ENCODE measurements around the gene RAB11FIP3. TPM values are rescaled to one million over a fixed set of nuclear protein-coding genes. Genes with fewer than 3 reads are reported as not detected.

The RAB11FIP3 gene
- total and polyA plus RNA-seq, 10 donors: 12.3 to 52.7 (median 35.5) TPM

- intact Hi-C loops (cut with DNase I; ENCODE audit: low total_unique reads): no loop called here
- no peaks in the 10 kb centered on the region for H3K27me3 ChIP-seq (replicated peaks in 1 of 7)
Observed at GRCh38 chr16:389352-389751, 36.1 kb upstream of the RAB11FIP3 start.

DNA sequence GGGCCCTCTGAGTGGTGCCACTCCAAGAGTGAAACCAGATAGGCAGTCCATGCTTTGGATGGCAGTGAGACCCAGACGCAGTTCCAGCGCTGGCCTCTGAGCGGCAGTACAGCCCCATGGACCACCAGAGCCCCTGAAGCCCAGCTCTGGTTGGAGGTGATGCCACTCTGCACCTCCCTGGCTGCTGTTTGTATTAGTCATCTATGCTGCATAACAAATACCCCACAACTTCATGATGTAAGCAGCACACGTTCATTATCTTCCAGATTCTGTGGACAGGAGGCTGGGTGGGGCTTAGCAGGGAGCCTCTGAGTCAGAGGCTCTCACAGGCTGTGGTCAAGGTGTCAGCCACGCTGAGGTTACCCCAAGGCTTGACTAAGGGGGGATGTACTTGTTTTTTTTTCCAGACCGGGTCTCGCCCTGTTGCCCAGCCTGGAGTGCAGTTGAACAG, 33.5 kb upstream of the RAB11FIP3 start:
- H3K36me3 ChIP-seq: no peaks in the 10 kb centered on the region
- TF ChIP-seq POLR2A (IDR thresholded peaks at IDR 0.05): no peak
- TF ChIP-seq POLR2AphosphoS5 (IDR thresholded peaks at IDR 0.05): peak in 2 of 3 donors; percentile 26 to 39
- TF ChIP-seq, protein P1, sequence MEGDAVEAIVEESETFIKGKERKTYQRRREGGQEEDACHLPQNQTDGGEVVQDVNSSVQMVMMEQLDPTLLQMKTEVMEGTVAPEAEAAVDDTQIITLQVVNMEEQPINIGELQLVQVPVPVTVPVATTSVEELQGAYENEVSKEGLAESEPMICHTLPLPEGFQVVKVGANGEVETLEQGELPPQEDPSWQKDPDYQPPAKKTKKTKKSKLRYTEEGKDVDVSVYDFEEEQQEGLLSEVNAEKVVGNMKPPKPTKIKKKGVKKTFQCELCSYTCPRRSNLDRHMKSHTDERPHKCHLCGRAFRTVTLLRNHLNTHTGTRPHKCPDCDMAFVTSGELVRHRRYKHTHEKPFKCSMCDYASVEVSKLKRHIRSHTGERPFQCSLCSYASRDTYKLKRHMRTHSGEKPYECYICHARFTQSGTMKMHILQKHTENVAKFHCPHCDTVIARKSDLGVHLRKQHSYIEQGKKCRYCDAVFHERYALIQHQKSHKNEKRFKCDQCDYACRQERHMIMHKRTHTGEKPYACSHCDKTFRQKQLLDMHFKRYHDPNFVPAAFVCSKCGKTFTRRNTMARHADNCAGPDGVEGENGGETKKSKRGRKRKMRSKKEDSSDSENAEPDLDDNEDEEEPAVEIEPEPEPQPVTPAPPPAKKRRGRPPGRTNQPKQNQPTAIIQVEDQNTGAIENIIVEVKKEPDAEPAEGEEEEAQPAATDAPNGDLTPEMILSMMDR (IDR thresholded peaks at IDR 0.05 in 8 of 11, conservative IDR thresholded peaks at IDR 0.05 in 3 of 11): peak; percentile 51 to 82 (median 75)
- H3K27me3 ChIP-seq (replicated peaks in 1 of 7): no peaks in the 10 kb centered on the region
- WGBS, 5 donors: 56 to 67% (median 64%) methylated on average over 7 of the region's 7 CpGs
- H3K4me1 ChIP-seq: peaks cover 0 to 28% (median 12%) of the 10 kb centered on the region in 6 donors
- no peak overlapping the region for H3K4me3 ChIP-seq
- peak; percentile 88 for DNase-seq
- H3K9me3 ChIP-seq: peaks cover 0 to 6% (median 0%) of the 10 kb centered on the region in 8 donors
- peak overlapping the region in 1 of 8 donors; percentile 10 for H3K27ac ChIP-seq
- intact Hi-C loops (cut with DNase I; ENCODE audit: low total_unique reads): no loop called here

More at GRCh38 chr16:389352-389751, 36.1 kb upstream of the RAB11FIP3 start:
- Histone ChIP-seq H3K27ac (no peak overlapping the region), H3K4me3 (no peak overlapping the region), H3K36me3 (no peaks in the 10 kb centered on the region), H3K4me1 (peaks cover 0 to 26% (median 4%) of the 10 kb centered on the region in 6 donors), H3K9me3 (peaks cover 0 to 6% (median 0%) of the 10 kb centered on the region in 8 donors)
- TF ChIP-seq POLR2AphosphoS5 (IDR thresholded peaks at IDR 0.05) (no peak), POLR2A (IDR thresholded peaks at IDR 0.05) (no peak)
- TF ChIP-seq, protein P1 (IDR thresholded peaks at IDR 0.05 in 8 of 11, conservative IDR thresholded peaks at IDR 0.05 in 3 of 11): no peak
- WGBS, 5 donors: 81 to 93% (median 87%) methylated on average over 8 to 10 of the region's 10 CpGs
- peak; percentile 68 for DNase-seq

DNA sequence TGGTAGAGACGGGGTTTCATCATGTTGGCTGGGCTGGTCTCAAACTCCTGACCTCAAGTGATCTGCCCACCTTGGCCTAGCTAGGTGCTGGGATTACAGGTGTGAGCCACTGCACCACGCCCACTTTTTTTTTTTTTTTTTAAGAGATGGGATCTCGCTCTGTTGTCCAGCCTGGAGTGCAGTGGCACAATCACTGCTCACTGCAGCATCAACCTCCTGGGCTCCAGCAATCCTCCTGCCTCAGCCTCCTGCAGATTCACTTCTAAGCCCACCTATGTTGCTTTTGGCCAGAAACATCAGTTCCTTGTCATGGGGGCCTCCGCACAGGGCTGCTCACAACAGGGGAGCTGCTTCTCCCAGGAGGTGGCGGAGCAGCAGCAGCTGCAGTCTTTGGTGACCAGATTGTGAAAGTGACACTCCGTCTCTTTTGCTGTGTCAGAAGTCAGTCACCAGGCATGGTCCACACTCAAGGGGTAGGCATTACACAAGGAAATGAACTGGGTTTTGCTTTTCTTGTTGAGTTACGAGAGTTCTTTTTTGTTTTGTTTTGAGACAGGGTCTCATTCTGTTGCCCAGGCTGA, 32.9 kb upstream of the RAB11FIP3 start:
- WGBS, 5 donors: 65 to 86% (median 77%) methylated on average over 7 of the region's 7 CpGs
- H3K9me3 ChIP-seq: peaks cover 0 to 6% (median 0%) of the 10 kb centered on the region in 8 donors
- intact Hi-C loops (cut with DNase I; ENCODE audit: low total_unique reads): no loop called here

GRCh38 chr16:396199-396598, 29.2 kb upstream of the RAB11FIP3 start:
- Histone ChIP-seq H3K27me3 (replicated peaks in 1 of 7) (no peaks in the 10 kb centered on the region), H3K9me3 (peaks cover 0 to 6% (median 0%) of the 10 kb centered on the region in 8 donors), H3K4me3 (peak overlapping the region in 4 of 8 donors; percentile 36 to 89 (median 63)), H3K4me1 (peaks cover 3 to 64% (median 35%) of the 10 kb centered on the region in 6 donors), H3K27ac (peak overlapping the region in 7 of 8 donors; percentile 4 to 98 (median 80)), H3K36me3 (peaks cover 0 to 8% (median 0%) of the 10 kb centered on the region in 6 donors)
- WGBS, 5 donors: 20 to 51% (median 25%) methylated on average over 3 of the region's 3 CpGs
- intact Hi-C loops (cut with DNase I; ENCODE audit: low total_unique reads): no loop called here
- TF ChIP-seq, protein P1 (IDR thresholded peaks at IDR 0.05 in 8 of 11, conservative IDR thresholded peaks at IDR 0.05 in 3 of 11): no peak
- no peak for TF ChIP-seq POLR2AphosphoS5 (IDR thresholded peaks at IDR 0.05)
- no peak for TF ChIP-seq POLR2A (IDR thresholded peaks at IDR 0.05)
- DNase-seq: no peak

More for the DNA sequence above, 32.9 kb upstream of the RAB11FIP3 start:
- peak overlapping the region in 1 of 8 donors; percentile 10 for H3K27ac ChIP-seq
- H3K4me1 ChIP-seq: peaks cover 0 to 28% (median 12%) of the 10 kb centered on the region in 6 donors
- H3K36me3 ChIP-seq: no peaks in the 10 kb centered on the region
- no peaks in the 10 kb centered on the region for H3K27me3 ChIP-seq (replicated peaks in 1 of 7)
- no peak for DNase-seq
- no peak overlapping the region for H3K4me3 ChIP-seq
- TF ChIP-seq POLR2A (IDR thresholded peaks at IDR 0.05): no peak
- TF ChIP-seq, protein P1 (IDR thresholded peaks at IDR 0.05 in 8 of 11, conservative IDR thresholded peaks at IDR 0.05 in 3 of 11): peak in 1 of 11 experiments; percentile 11

Measured in spleen (tissue), 11 donors.